Heart left ventricle (tissue), 13 donors: ENCODE data around the gene FAM32A.

ENCODE experiments used
- CTCF ChIP-seq, 12 donors: fragments of 200-600 bp; sonication (generic) in 4 of 12; IDR thresholded peaks; one replicate each; pipeline versions ENCODE4 v1.5.0 to v1.8.0; 2018 to 2022; ENCODE audit warnings: antibody characterized with exemption in 12 of 12, mild to moderate bottlenecking in 5 of 12
- POLR2A ChIP-seq, 2 donors: fragments of 450-650 bp; IDR thresholded peaks; one replicate each; pipeline ENCODE4 v1.6.1; 2017; ENCODE audit warnings: antibody characterized with exemption in 2 of 2, mild to moderate bottlenecking in 2 of 2, moderate library complexity in 2 of 2
- donor health status: ischemic (EF 13 %, LVEDD 7.1; RV severe dilation, severe dysfunction).
- donor health status: DM: no; HTN: yes; CAD: no.
- donor health status: DM: no; HTN: no; CAD: no.
- donor health status: ischemic (EF 25% LVEDD 6.9; RV normal size, moderate dysfunction).
- donor health status: ischemic (EF 25% LVEDD 5.7; RV mildly dilated, moderate dysfunction).
- donor health status: ischemic (EF 35%, LVEDD 5.7; RV mildly dilated, moderate dysfunction).
- donor health status: nonischemic (EF 11% LVEDD 7.7; RV severe dilation, severe dysfunction).
- donor health status: DM: yes; HTN: yes; CAD: no.
- donor health status: PGD.
- donor health status: ischemic (EF 29% LVEDD 5.4; RV normal size, mild dysfunction).
- donor health status: nonischemic (EF 23%, LVEDD 6.1; RV moderate dilation, normal function).

DNA sequence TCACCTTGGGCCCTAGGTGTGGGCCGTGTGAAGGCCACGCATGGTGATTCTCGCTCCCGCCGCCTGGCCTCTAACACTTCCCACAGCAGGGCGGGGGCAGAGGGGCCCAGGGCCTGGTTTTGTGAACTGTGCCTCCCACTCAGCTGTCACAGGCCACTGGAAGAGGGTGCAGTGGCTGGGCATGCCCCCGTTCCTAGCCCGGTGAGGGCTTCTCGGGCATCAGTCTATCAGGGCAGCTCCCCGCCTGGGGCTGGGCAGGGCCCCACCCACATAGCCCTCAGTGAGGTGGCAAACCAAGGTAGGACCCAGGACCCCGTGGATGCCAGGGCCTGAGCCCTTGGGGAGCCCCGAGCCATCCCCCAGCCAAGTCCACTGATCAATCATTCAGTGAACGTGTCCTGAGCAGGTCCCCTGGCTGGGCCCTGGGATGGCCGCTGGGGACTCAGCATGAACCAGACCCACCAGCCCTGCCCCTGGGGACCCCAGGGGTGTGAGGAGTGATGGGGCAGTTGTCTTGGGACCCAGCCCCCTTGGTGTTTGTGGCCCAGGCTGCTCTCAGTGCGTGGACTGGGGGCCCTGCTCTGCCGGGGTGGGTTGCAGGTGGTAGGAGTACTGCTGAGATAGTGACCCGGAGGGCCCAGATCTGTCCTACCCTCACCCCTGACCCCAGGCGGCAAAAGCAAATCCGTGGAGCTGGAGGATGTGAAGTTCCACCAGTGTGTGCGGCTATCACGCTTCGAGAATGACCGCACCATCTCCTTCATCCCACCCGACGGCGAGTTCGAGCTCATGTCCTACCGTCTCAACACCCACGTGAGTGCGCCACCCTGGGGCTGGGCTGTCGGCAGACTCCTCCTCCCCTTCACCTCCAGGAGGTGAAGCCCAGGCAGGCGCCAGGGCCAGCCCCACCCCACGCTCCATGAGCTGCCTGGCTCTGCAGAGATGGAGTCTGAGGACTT, 41.9 kb downstream of the FAM32A start:
- TF ChIP-seq CTCF (IDR thresholded peaks at IDR 0.05) (no peak), POLR2A (IDR thresholded peaks at IDR 0.05) (no peak)
